ENCODE results near the gene IDUA. TPM values are rescaled to one million over a fixed set of nuclear protein-coding genes. Genes with fewer than 3 reads are reported as not detected.

IDUA gene
- total RNA-seq, 2 donors from 2014 or later: 23.4 to 31.9 TPM

DNA sequence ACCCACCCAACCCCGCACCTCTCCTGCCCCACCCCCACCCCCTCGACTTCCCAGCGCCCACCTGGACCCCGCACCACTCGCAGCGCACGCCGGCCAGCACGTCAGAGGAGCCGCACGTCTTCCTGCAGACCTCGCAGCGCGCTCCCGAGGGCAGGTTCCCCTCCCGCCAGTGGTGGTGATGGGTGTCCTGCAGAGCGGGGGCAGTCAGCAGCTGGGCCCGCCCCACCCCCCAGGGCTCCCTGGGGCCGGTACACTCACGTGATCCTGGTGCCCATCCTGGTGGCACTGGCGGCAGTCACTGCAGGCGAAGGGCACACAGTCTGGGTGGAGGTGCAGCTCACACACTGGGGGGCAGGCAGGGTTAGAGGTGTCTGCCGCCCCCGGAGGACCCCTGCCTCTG lies 18.6 kb upstream of the IDUA start:
- TF ChIP-seq, protein P1, sequence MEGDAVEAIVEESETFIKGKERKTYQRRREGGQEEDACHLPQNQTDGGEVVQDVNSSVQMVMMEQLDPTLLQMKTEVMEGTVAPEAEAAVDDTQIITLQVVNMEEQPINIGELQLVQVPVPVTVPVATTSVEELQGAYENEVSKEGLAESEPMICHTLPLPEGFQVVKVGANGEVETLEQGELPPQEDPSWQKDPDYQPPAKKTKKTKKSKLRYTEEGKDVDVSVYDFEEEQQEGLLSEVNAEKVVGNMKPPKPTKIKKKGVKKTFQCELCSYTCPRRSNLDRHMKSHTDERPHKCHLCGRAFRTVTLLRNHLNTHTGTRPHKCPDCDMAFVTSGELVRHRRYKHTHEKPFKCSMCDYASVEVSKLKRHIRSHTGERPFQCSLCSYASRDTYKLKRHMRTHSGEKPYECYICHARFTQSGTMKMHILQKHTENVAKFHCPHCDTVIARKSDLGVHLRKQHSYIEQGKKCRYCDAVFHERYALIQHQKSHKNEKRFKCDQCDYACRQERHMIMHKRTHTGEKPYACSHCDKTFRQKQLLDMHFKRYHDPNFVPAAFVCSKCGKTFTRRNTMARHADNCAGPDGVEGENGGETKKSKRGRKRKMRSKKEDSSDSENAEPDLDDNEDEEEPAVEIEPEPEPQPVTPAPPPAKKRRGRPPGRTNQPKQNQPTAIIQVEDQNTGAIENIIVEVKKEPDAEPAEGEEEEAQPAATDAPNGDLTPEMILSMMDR (IDR thresholded peaks at IDR 0.05): no peak
- DNase-seq (ENCODE audit: low spot score): no peak
- Histone ChIP-seq H3K4me1 (ENCODE audit: control insufficient read depth in 1 of 2, low read depth in 2 of 2) (peaks cover 10 to 21% of the 10 kb centered on the region in 2 donors), H3K4me3 (no peak overlapping the region), H3K27me3 (replicated peaks; ENCODE audit: insufficient read depth) (no peaks in the 10 kb centered on the region), H3K36me3 (peaks cover 7% of the 10 kb centered on the region), H3K9me3 (no peaks in the 10 kb centered on the region), H3K27ac (no peak overlapping the region)
- ATAC-seq (ENCODE audit: insufficient number of reproducible peaks, low FRiP score, low read depth): no peak

DNA sequence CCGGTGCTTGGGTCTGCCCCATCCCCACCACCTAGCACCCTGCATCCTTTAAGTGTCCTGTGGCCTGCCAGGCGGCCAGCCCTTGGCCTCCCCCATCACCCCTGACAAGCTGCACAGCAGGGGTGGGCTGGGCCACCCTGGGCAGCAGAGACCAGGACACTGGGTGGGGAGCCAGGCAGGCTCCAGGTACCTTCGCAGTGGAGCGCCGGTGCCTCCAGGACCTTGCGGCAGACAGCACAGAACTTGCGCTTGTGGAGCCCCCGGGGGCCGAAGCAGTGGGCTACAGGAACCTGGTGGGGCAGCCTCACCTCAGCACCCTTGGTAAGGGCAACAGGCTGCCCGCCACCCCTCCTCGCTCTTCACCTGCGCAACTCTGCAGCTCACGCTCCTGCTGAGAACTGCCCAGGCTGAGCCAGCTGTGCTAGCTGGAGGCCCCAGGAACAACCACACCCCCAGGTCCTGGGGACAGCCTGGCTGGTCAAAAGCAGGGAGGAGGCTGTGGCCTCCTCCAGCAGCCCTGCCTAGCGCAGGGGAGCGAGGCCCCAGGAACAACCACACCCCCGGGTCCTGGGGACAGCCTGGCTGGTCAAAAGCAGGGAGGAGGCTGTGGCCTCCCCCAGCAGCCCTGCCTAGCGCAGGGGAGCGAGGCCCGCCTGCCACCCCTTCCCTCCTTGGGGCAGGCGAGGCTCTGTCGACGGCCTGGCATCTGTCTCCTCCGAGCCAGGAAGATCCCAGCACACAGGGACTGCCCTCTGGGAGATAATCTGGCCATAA lies 18.0 kb upstream of the IDUA start:
- TF ChIP-seq, protein P1 (IDR thresholded peaks at IDR 0.05): no peak
- H3K27ac ChIP-seq: no peak overlapping the region
- no peak overlapping the region for H3K4me3 ChIP-seq
- H3K9me3 ChIP-seq: no peaks in the 10 kb centered on the region
- ATAC-seq (ENCODE audit: insufficient number of reproducible peaks, low FRiP score, low read depth) (no peak), DNase-seq (ENCODE audit: low spot score) (no peak)
- no peaks in the 10 kb centered on the region for H3K27me3 ChIP-seq (replicated peaks; ENCODE audit: insufficient read depth)
- H3K36me3 ChIP-seq: peaks cover 7% of the 10 kb centered on the region
- H3K4me1 ChIP-seq (ENCODE audit: control insufficient read depth in 1 of 2, low read depth in 2 of 2): peaks cover 10 to 21% of the 10 kb centered on the region in 2 donors

DNA sequence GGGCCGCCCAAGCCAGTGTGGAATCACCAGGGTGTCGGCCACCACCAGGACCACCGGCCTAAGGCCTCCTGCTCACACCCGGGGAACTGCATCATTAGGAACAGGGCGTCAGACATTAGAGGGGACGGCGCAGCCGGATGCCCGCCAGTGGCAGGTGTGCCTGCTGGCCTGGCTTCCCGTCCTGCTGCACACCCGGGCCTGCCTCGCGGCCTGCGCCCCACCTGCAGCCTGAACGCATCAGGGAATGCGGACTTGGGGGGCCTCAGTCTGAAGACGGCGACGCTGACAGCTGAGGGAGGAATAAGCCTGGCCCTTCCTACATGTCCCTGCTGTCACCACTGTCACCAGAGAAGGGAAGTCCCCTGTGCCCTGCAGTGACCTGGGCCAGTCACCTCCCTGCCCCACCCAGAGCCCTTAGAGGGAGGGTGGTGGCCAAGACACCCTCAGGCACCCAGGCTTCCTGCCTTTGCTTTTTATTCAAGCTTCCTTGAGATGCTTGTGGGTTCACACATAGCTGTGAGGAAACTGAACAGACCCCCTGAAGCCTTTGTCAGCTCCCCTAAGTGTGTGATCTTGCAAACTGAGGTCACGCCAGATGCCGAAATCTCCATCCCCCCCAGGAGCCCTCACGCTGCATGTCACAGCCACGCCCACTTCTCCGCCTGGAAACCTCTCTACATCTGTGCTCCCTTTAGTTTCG lies 16.6 kb upstream of the IDUA start:
- no peaks in the 10 kb centered on the region for H3K9me3 ChIP-seq
- H3K27ac ChIP-seq: no peak overlapping the region
- ATAC-seq (ENCODE audit: insufficient number of reproducible peaks, low FRiP score, low read depth) (no peak), DNase-seq (ENCODE audit: low spot score) (no peak)
- TF ChIP-seq, protein P1 (IDR thresholded peaks at IDR 0.05): no peak
- H3K4me3 ChIP-seq: no peak overlapping the region
- peaks cover 10 to 21% of the 10 kb centered on the region in 2 donors for H3K4me1 ChIP-seq (ENCODE audit: control insufficient read depth in 1 of 2, low read depth in 2 of 2)
- peaks cover 7% of the 10 kb centered on the region for H3K36me3 ChIP-seq
- no peaks in the 10 kb centered on the region for H3K27me3 ChIP-seq (replicated peaks; ENCODE audit: insufficient read depth)

DNA sequence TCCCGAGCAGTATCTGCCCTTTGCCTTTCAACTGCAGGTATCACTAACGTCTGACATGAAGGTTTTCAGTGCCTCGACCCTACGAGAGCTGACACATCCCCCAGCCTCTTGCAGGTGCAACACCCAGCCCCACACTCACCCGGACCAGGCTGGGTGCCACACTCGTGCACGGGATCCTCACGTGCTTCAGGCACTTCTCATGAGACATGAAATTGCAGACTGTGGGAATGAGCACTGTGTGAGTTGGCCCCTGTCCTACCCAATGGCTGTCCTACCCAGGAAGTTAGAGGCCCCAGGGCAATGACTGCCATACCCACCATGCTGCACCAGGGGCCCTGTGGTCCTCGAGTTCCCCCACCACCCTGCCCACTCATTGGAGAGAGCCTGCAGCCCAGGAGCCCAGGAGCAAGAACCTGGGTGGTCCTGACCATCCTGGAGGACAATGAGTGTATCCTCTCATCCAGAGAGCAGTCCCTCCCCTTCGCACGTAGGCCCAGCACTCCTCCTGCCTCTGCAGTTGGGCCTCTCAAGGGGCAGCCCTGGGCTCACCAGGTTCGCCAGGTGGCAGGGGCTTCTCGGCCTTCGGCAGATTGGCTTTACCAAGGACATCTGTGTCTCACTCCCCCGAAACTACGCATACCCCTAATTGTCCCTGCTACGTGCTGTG lies 15.9 kb upstream of the IDUA start:
- peaks cover 2% of the 10 kb centered on the region for H3K36me3 ChIP-seq
- no peak overlapping the region for H3K4me3 ChIP-seq
- ATAC-seq (ENCODE audit: insufficient number of reproducible peaks, low FRiP score, low read depth): no peak
- no peak overlapping the region for H3K27ac ChIP-seq
- H3K27me3 ChIP-seq (replicated peaks; ENCODE audit: insufficient read depth): no peaks in the 10 kb centered on the region
- no peak for DNase-seq (ENCODE audit: low spot score)
- H3K4me1 ChIP-seq (ENCODE audit: control insufficient read depth in 1 of 2, low read depth in 2 of 2): peaks cover 10 to 21% of the 10 kb centered on the region in 2 donors
- TF ChIP-seq, protein P1 (IDR thresholded peaks at IDR 0.05): no peak
- H3K9me3 ChIP-seq: no peaks in the 10 kb centered on the region

Data from thoracic aorta (tissue), 2 donors.